GM23248 (cell line): Measurements from ENCODE around the gene TRAF2. TPM values are rescaled to one million over a fixed set of nuclear protein-coding genes. Genes with fewer than 3 reads are reported as not detected.

Source experiments
- DNase-seq: peaks from one replicate; pipeline ENCODE4 v3.0.0-alpha.2; 2015
- H2AFZ ChIP-seq: fragments of 200-600 bp; sonication (generic); 2 replicates; pipeline ENCODE4 v1.6.1; 2016; ENCODE audit warnings: antibody characterized with exemption
- H3F3A ChIP-seq: fragments of 200-600 bp; sonication (generic); 2 replicates; pipeline ENCODE4 v1.6.1; 2016; ENCODE audit warnings: mild to moderate bottlenecking, antibody characterized with exemption, mixed run types; ENCODE audit not compliant: insufficient read depth
- H3K27ac ChIP-seq: fragments of 200-600 bp; sonication (generic); 2 replicates; pipeline ENCODE4 v1.5.1; 2016; ENCODE audit warnings: mild to moderate bottlenecking
- H3K27me3 ChIP-seq: fragments of 200-600 bp; sonication (generic); replicated peaks from 2 replicates; pipeline ENCODE4 v1.6.1; 2016; ENCODE audit warnings: mild to moderate bottlenecking; ENCODE audit not compliant: insufficient read depth
- H3K36me3 ChIP-seq: fragments of 200-600 bp; sonication (generic); 2 replicates; pipeline ENCODE4 v1.6.1; 2016; ENCODE audit warnings: low read depth, mild to moderate bottlenecking
- H3K4me1 ChIP-seq: fragments of 200-600 bp; sonication (generic); 2 replicates; pipeline ENCODE4 v1.6.1; 2016; ENCODE audit warnings: mild to moderate bottlenecking; ENCODE audit not compliant: insufficient read depth
- H3K4me2 ChIP-seq: fragments of 200-600 bp; sonication (generic); one replicate; pipeline ENCODE4 v1.6.1; 2016; ENCODE audit warnings: mild to moderate bottlenecking; ENCODE audit not compliant: unreplicated experiment
- H3K4me3 ChIP-seq: fragments of 200-600 bp; sonication (generic); 2 replicates; pipeline ENCODE4 v1.5.1; 2016; ENCODE audit warnings: mild to moderate bottlenecking
- H3K79me2 ChIP-seq: fragments of 200-600 bp; sonication (generic); 2 replicates; pipeline ENCODE4 v1.6.1; 2016; ENCODE audit warnings: mild to moderate bottlenecking; ENCODE audit not compliant: insufficient read depth
- H3K9ac ChIP-seq: fragments of 200-600 bp; sonication (generic); 2 replicates; pipeline ENCODE4 v1.6.1; 2016; ENCODE audit warnings: mild to moderate bottlenecking
- H3K9me2 ChIP-seq: fragments of 200-600 bp; sonication (generic); 2 replicates; pipeline ENCODE4 v1.6.1; 2016; ENCODE audit warnings: mixed run types, mild to moderate bottlenecking, moderate library complexity; ENCODE audit not compliant: insufficient read depth
- H3K9me3 ChIP-seq: fragments of 200-600 bp; sonication (generic); one replicate; pipeline ENCODE4 v1.6.1; 2017; ENCODE audit warnings: low read depth
- H4K20me1 ChIP-seq: fragments of 200-600 bp; sonication (generic); 2 replicates; pipeline ENCODE4 v1.6.0; 2016; ENCODE audit not compliant: insufficient read depth
- EZH2 ChIP-seq: fragments of 200-600 bp; sonication (generic); IDR thresholded peaks from 2 replicates; pipeline ENCODE4 v1.6.1; 2018; ENCODE audit warnings: antibody characterized with exemption, mild to moderate bottlenecking; ENCODE audit not compliant: insufficient read depth, poor library complexity, severe bottlenecking
- EZH2phosphoT487 ChIP-seq: fragments of 200-600 bp; sonication (generic); IDR thresholded peaks from 2 replicates; pipeline ENCODE4 v1.6.1; 2018; ENCODE audit warnings: antibody characterized with exemption, moderate library complexity, mild to moderate bottlenecking, low read depth; ENCODE audit not compliant: insufficient read depth
- WGBS, 2 experiments: methylation state at CpG; one replicate each; pipeline ENCODE4 v1.1.6; 2015 to 2017; ENCODE audit warnings: low lambda C conversion rate in 2 of 2, low coverage in 1 of 2; ENCODE audit errors: missing lambda C conversion rate in 2 of 2; 5-methylcytosine and 5-hydroxymethylcytosine counted together
- in situ Hi-C: fragments of 300-500 bp; cut with MboI; formaldehyde crosslinking; loops from 2 replicates; pipeline ENCODE4 v1.15.0; 2020
- polyA plus RNA-seq: library from polyadenylated mRNA; unstranded; fragments of >200 nt; fragmentation: Nextera tagmentation; extraction: Ambion mirVana; gene quantifications from 2 replicates; pipeline ENCODE4 v1.2.1, GENCODE V29; 2016
- total RNA-seq: library from RNA; depleted of rRNA; stranded (reverse); fragments of >200 nt; shearing (Covaris generic); gene quantifications from 2 replicates; pipeline ENCODE4 v1.2.3, GENCODE V29; 2014

The TRAF2 gene
- total and polyA plus RNA-seq, 2 experiments from 2014 or later, result 8.1 to 15.0 TPM

GRCh38 chr9:136927343-136928271 lies 41.3 kb downstream of the TRAF2 start:
- Histone ChIP-seq H3K9me2 (no peaks in the 10 kb centered on the region), H3K27ac (no peak overlapping the region)

GRCh38 chr9:136928591-136928990 lies 42.3 kb downstream of the TRAF2 start:
- Histone ChIP-seq H3K4me1 (no peaks in the 10 kb centered on the region), H3K9ac (no peak overlapping the region), H3K9me2 (no peaks in the 10 kb centered on the region), H4K20me1 (no peaks in the 10 kb centered on the region), H3K4me2 (no peak overlapping the region), H3K27me3 (no peaks in the 10 kb centered on the region), H3K79me2 (no peaks in the 10 kb centered on the region), H3K36me3 (no peaks in the 10 kb centered on the region), H3K27ac (no peak overlapping the region), H3F3A (no peaks in the 10 kb centered on the region), H2AFZ (no peak overlapping the region), H3K4me3 (no peak overlapping the region), H3K9me3 (no peaks in the 10 kb centered on the region)
- in situ Hi-C loops, result no loop called here
- TF ChIP-seq EZH2, result no peak
- TF ChIP-seq EZH2phosphoT487, result no peak
- DNase-seq, result no peak
- WGBS, 2 experiments, result 73 to 75% methylated on average over 9 of the region's 9 CpGs

More at GRCh38 chr9:136927343-136928271, 41.3 kb downstream of the TRAF2 start:
- Histone ChIP-seq H4K20me1 (no peaks in the 10 kb centered on the region), H3K9ac (no peak overlapping the region), H3K4me3 (no peak overlapping the region), H3K79me2 (no peaks in the 10 kb centered on the region), H3K4me1 (no peaks in the 10 kb centered on the region), H3K36me3 (no peaks in the 10 kb centered on the region), H3K9me3 (no peaks in the 10 kb centered on the region), H3K27me3 (no peaks in the 10 kb centered on the region), H3K4me2 (no peak overlapping the region), H2AFZ (no peak overlapping the region), H3F3A (no peaks in the 10 kb centered on the region)
- 90 to 93% methylated on average over 23 of the region's 23 CpGs for WGBS, 2 experiments
- TF ChIP-seq EZH2, result no peak
- no peak for TF ChIP-seq EZH2phosphoT487
- no peak for DNase-seq
- in situ Hi-C loops, result no loop called here

GRCh38 chr9:136930014-136930413 lies 43.7 kb downstream of the TRAF2 start:
- Histone ChIP-seq H3K9me2 (no peaks in the 10 kb centered on the region), H3F3A (no peaks in the 10 kb centered on the region), H4K20me1 (no peaks in the 10 kb centered on the region), H3K27me3 (no peaks in the 10 kb centered on the region), H3K9ac (no peak overlapping the region), H3K4me1 (no peaks in the 10 kb centered on the region), H3K79me2 (no peaks in the 10 kb centered on the region), H3K4me2 (no peak overlapping the region), H3K27ac (no peak overlapping the region), H3K36me3 (no peaks in the 10 kb centered on the region), H3K9me3 (no peaks in the 10 kb centered on the region), H3K4me3 (no peak overlapping the region), H2AFZ (no peak overlapping the region)
- in situ Hi-C loops, result no loop called here
- no peak for DNase-seq
- TF ChIP-seq EZH2phosphoT487, result no peak
- no peak for TF ChIP-seq EZH2
- 85 to 89% methylated on average over 4 of the region's 4 CpGs for WGBS, 2 experiments

- Histone ChIP-seq H3K9me3 (no peaks in the 10 kb centered on the region), H3K79me2 (no peaks in the 10 kb centered on the region), H3K27ac (no peak overlapping the region), H3K4me2 (no peak overlapping the region), H3K9ac (no peak overlapping the region), H3K27me3 (no peaks in the 10 kb centered on the region), H2AFZ (no peak overlapping the region), H3K4me3 (no peak overlapping the region), H3F3A (0 out of 2 replicates have a peak, but pooled peaks cover 3% of the 10 kb centered on the region), H3K36me3 (no peaks in the 10 kb centered on the region), H3K9me2 (no peaks in the 10 kb centered on the region), H3K4me1 (no peaks in the 10 kb centered on the region), H4K20me1 (no peaks in the 10 kb centered on the region)
- no peak for DNase-seq
- 96 to 100% methylated on average over 2 of the region's 2 CpGs for WGBS, 2 experiments
- TF ChIP-seq EZH2phosphoT487 (no peak), EZH2 (no peak)
- in situ Hi-C loops, result no loop called here
Observed at GRCh38 chr9:136931611-136932130, 45.4 kb downstream of the TRAF2 start.
